Stimulated activated naive B cell treated with anti-CD40 and anti-IgM and Interleukin-4, amounts not matched to agents 10 μg/mL and 1 μg/mL and 100 μg/mL, for 72 hours (primary cell): ENCODE data around the gene FCHO1.

Experiments used
- ATAC-seq, 2 donors: fragments of 150-1000 bp; cut with Tn5 transposase; replicated peaks; 2 replicates each; pipeline ENCODE4 v1.10.0; 2021; ENCODE audit warnings: moderate library complexity in 1 of 2
- DNase-seq: peaks from one replicate; pipeline ENCODE4 v3.0.0; 2021
- H3K27ac Mint-ChIP-seq: one replicate; pipeline ENCODE4 v1.8.0; 2022; ENCODE audit warnings: mild to moderate bottlenecking, mixed read lengths
- H3K27me3 Mint-ChIP-seq, 2 donors: one replicate each; pipeline ENCODE4 v1.8.0; 2022; ENCODE audit warnings: mixed read lengths in 2 of 2
- H3K36me3 Mint-ChIP-seq, 2 donors: one replicate each; pipeline ENCODE4 v1.8.0; 2022; ENCODE audit warnings: mixed read lengths in 2 of 2, mild to moderate bottlenecking in 1 of 2
- H3K4me1 Mint-ChIP-seq, 2 donors: one replicate each; pipeline ENCODE4 v1.8.0; 2022; ENCODE audit warnings: mixed read lengths in 2 of 2, mild to moderate bottlenecking in 1 of 2
- H3K4me3 Mint-ChIP-seq, 2 donors: one replicate each; pipeline ENCODE4 v1.8.0; 2022; ENCODE audit warnings: mild to moderate bottlenecking in 2 of 2, mixed read lengths in 2 of 2, moderate library complexity in 1 of 2
- H3K9me3 Mint-ChIP-seq, 2 donors: one replicate each; pipeline ENCODE4 v1.8.0; 2022; ENCODE audit warnings: mixed read lengths in 2 of 2, mild to moderate bottlenecking in 1 of 2

FCHO1 gene

GRCh38 chr19:17722655-17723240, 28.5 kb upstream of the FCHO1 start:
- no peak overlapping the region for H3K27ac Mint-ChIP-seq
- H3K9me3 Mint-ChIP-seq: no peaks in the 10 kb centered on the region
- ATAC-seq (no peak), DNase-seq (no peak)
- peaks cover 38 to 42% of the 10 kb centered on the region in 2 donors for H3K4me1 Mint-ChIP-seq
- no peaks in the 10 kb centered on the region for H3K27me3 Mint-ChIP-seq
- H3K4me3 Mint-ChIP-seq: no peak overlapping the region
- H3K36me3 Mint-ChIP-seq: peaks cover 40 to 41% of the 10 kb centered on the region in 2 donors

GRCh38 chr19:17724655-17725054, 26.6 kb upstream of the FCHO1 start:
- DNase-seq (no peak), ATAC-seq (no peak)
- no peaks in the 10 kb centered on the region for H3K27me3 Mint-ChIP-seq
- peaks cover 47 to 48% of the 10 kb centered on the region in 2 donors for H3K36me3 Mint-ChIP-seq
- peaks cover 29% of the 10 kb centered on the region in 2 donors for H3K4me1 Mint-ChIP-seq
- no peak overlapping the region for H3K4me3 Mint-ChIP-seq
- no peaks in the 10 kb centered on the region for H3K9me3 Mint-ChIP-seq
- peak overlapping the region; percentile 2 for H3K27ac Mint-ChIP-seq

- Mint-ChIP-seq H3K9me3 (no peaks in the 10 kb centered on the region), H3K27ac (peak overlapping the region; percentile 32), H3K4me3 (no peak overlapping the region), H3K36me3 (peaks cover 46 to 49% of the 10 kb centered on the region in 2 donors), H3K4me1 (peaks cover 22 to 31% of the 10 kb centered on the region in 2 donors), H3K27me3 (no peaks in the 10 kb centered on the region)
- ATAC-seq (no peak), DNase-seq (no peak)
These were observed 25.7 kb upstream of the FCHO1 start for GRCh38 chr19:17725422-17726078.

GRCh38 chr19:17726136-17726741, 25.0 kb upstream of the FCHO1 start:
- Mint-ChIP-seq H3K36me3 (peaks cover 52% of the 10 kb centered on the region in 2 donors), H3K27me3 (no peaks in the 10 kb centered on the region), H3K9me3 (no peaks in the 10 kb centered on the region), H3K27ac (no peak overlapping the region), H3K4me1 (peaks cover 15 to 31% of the 10 kb centered on the region in 2 donors), H3K4me3 (no peak overlapping the region)
- no peak for ATAC-seq
- DNase-seq: no peak

GRCh38 chr19:17726964-17727773, 24.1 kb upstream of the FCHO1 start:
- Mint-ChIP-seq H3K4me3 (no peak overlapping the region), H3K27ac (no peak overlapping the region), H3K9me3 (peaks cover 0 to 1% of the 10 kb centered on the region in 2 donors), H3K4me1 (peaks cover 13 to 31% of the 10 kb centered on the region in 2 donors), H3K36me3 (peaks cover 52 to 57% of the 10 kb centered on the region in 2 donors), H3K27me3 (no peaks in the 10 kb centered on the region)
- DNase-seq: no peak
- no peak for ATAC-seq

- Mint-ChIP-seq H3K27ac (no peak overlapping the region), H3K4me1 (peaks cover 14 to 31% of the 10 kb centered on the region in 2 donors), H3K27me3 (no peaks in the 10 kb centered on the region), H3K36me3 (peaks cover 51 to 58% of the 10 kb centered on the region in 2 donors), H3K4me3 (no peak overlapping the region), H3K9me3 (peaks cover 0 to 1% of the 10 kb centered on the region in 2 donors)
- no peak for ATAC-seq
- no peak for DNase-seq
These were observed 23.4 kb upstream of the FCHO1 start for GRCh38 chr19:17727843-17728242.

- ATAC-seq (no peak), DNase-seq (no peak)
- no peak overlapping the region for H3K4me3 Mint-ChIP-seq
- H3K27me3 Mint-ChIP-seq: no peaks in the 10 kb centered on the region
- peaks cover 0 to 1% of the 10 kb centered on the region in 2 donors for H3K9me3 Mint-ChIP-seq
- H3K36me3 Mint-ChIP-seq: peaks cover 50 to 60% of the 10 kb centered on the region in 2 donors
- peaks cover 12 to 35% of the 10 kb centered on the region in 2 donors for H3K4me1 Mint-ChIP-seq
- no peak overlapping the region for H3K27ac Mint-ChIP-seq
These were observed 18.1 kb upstream of the FCHO1 start for GRCh38 chr19:17733127-17733526.

GRCh38 chr19:17734146-17734545, 17.1 kb upstream of the FCHO1 start:
- Mint-ChIP-seq H3K27me3 (no peaks in the 10 kb centered on the region), H3K9me3 (peaks cover 0 to 1% of the 10 kb centered on the region in 2 donors), H3K4me1 (peaks cover 21 to 45% of the 10 kb centered on the region in 2 donors), H3K36me3 (peaks cover 52 to 67% of the 10 kb centered on the region in 2 donors), H3K27ac (no peak overlapping the region), H3K4me3 (no peak overlapping the region)
- no peak for ATAC-seq
- no peak for DNase-seq

GRCh38 chr19:17735410-17735809, 15.9 kb upstream of the FCHO1 start:
- Mint-ChIP-seq H3K27ac (peak overlapping the region; percentile 56), H3K4me3 (no peak overlapping the region), H3K9me3 (peaks cover 0 to 1% of the 10 kb centered on the region in 2 donors), H3K4me1 (peaks cover 26 to 50% of the 10 kb centered on the region in 2 donors), H3K27me3 (no peaks in the 10 kb centered on the region), H3K36me3 (peaks cover 44 to 58% of the 10 kb centered on the region in 2 donors)
- ATAC-seq (no peak), DNase-seq (no peak)

- Mint-ChIP-seq H3K4me1 (peaks cover 28 to 42% of the 10 kb centered on the region in 2 donors), H3K27ac (no peak overlapping the region), H3K27me3 (no peaks in the 10 kb centered on the region), H3K36me3 (peaks cover 26 to 43% of the 10 kb centered on the region in 2 donors), H3K9me3 (no peaks in the 10 kb centered on the region), H3K4me3 (no peak overlapping the region)
- no peak for ATAC-seq
- no peak for DNase-seq
These were observed 13.6 kb upstream of the FCHO1 start for GRCh38 chr19:17737690-17738153.

GRCh38 chr19:17739121-17739875, 12.0 kb upstream of the FCHO1 start:
- Mint-ChIP-seq H3K27ac (peak overlapping the region; percentile 97), H3K4me3 (peak overlapping the region; percentile 61 to 84), H3K36me3 (peaks cover 24 to 35% of the 10 kb centered on the region in 2 donors), H3K27me3 (no peaks in the 10 kb centered on the region), H3K9me3 (no peaks in the 10 kb centered on the region), H3K4me1 (peaks cover 31 to 48% of the 10 kb centered on the region in 2 donors)
- DNase-seq (peak; percentile 66), ATAC-seq (peak; percentile 76 to 84)

- Mint-ChIP-seq H3K4me3 (peak overlapping the region; percentile 6 to 32), H3K36me3 (peaks cover 10 to 18% of the 10 kb centered on the region in 2 donors), H3K4me1 (peaks cover 33 to 52% of the 10 kb centered on the region in 2 donors), H3K9me3 (no peaks in the 10 kb centered on the region), H3K27ac (no peak overlapping the region), H3K27me3 (no peaks in the 10 kb centered on the region)
- ATAC-seq: no peak
- no peak for DNase-seq
These were observed 9.8 kb upstream of the FCHO1 start for GRCh38 chr19:17741456-17741855.

GRCh38 chr19:17743874-17744580, 7.2 kb upstream of the FCHO1 start:
- no peaks in the 10 kb centered on the region for H3K27me3 Mint-ChIP-seq
- H3K4me3 Mint-ChIP-seq: no peak overlapping the region
- H3K9me3 Mint-ChIP-seq: no peaks in the 10 kb centered on the region
- no peak overlapping the region for H3K27ac Mint-ChIP-seq
- DNase-seq (no peak), ATAC-seq (no peak)
- H3K36me3 Mint-ChIP-seq: peaks cover 3 to 10% of the 10 kb centered on the region in 2 donors
- peaks cover 36 to 54% of the 10 kb centered on the region in 2 donors for H3K4me1 Mint-ChIP-seq
